Stimulated activated CD4-positive, alpha-beta T cell treated with anti-CD3 and anti-CD28 coated beads, Interleukin-2, amount 100 ng/mL, for 48 hours (primary cell): ENCODE results near the gene LIPG.

Experiments
- DNase-seq, 2 donors: peaks; one replicate each; pipeline ENCODE4 v3.0.0-alpha.2; 2020

Gene LIPG

GRCh38 chr18:49613641-49614151 is 51.8 kb downstream of the LIPG start:
- no peak for DNase-seq

- DNase-seq: no peak
Observed at GRCh38 chr18:49616618-49617328, 54.9 kb downstream of the LIPG start.

GRCh38 chr18:49617329-49617695 is 55.5 kb downstream of the LIPG start:
- no peak for DNase-seq

GRCh38 chr18:49617865-49618264 is 56.0 kb downstream of the LIPG start:
- DNase-seq: no peak

GRCh38 chr18:49618742-49619681 is 57.2 kb downstream of the LIPG start:
- DNase-seq: no peak

GRCh38 chr18:49619801-49620200 is 57.9 kb downstream of the LIPG start:
- no peak for DNase-seq

GRCh38 chr18:49621301-49621700 is 59.4 kb downstream of the LIPG start:
- no peak for DNase-seq

- no peak for DNase-seq
Observed at GRCh38 chr18:49621717-49622351, 60.0 kb downstream of the LIPG start.

- no peak for DNase-seq
Observed at GRCh38 chr18:49623571-49623970, 61.7 kb downstream of the LIPG start.

GRCh38 chr18:49625021-49625691 is 63.3 kb downstream of the LIPG start:
- DNase-seq: no peak

- DNase-seq: no peak
Observed at GRCh38 chr18:49626842-49627467, 65.1 kb downstream of the LIPG start.

GRCh38 chr18:49628119-49628518 is 66.3 kb downstream of the LIPG start:
- no peak for DNase-seq

- DNase-seq: no peak
Observed at GRCh38 chr18:49628881-49629795, 67.3 kb downstream of the LIPG start.

GRCh38 chr18:49630246-49630699 is 68.4 kb downstream of the LIPG start:
- DNase-seq: no peak

GRCh38 chr18:49631146-49631866 is 69.4 kb downstream of the LIPG start:
- no peak for DNase-seq

- DNase-seq: no peak
Observed at GRCh38 chr18:49632588-49632987, 70.7 kb downstream of the LIPG start.

GRCh38 chr18:49638209-49638785 is 76.4 kb downstream of the LIPG start:
- DNase-seq: no peak

- DNase-seq: no peak
Observed at GRCh38 chr18:49638891-49639557, 77.2 kb downstream of the LIPG start.

- DNase-seq: no peak
Observed at GRCh38 chr18:49639643-49640391, 78.0 kb downstream of the LIPG start.
